DOHH2 (cell line): Measurements from ENCODE around the gene RNF13.

Experiments
- H3F3A ChIP-seq: fragments of 200-600 bp; sonication (generic), shearing (Covaris generic); 2 replicates; pipeline ENCODE4 v1.6.0; 2016; ENCODE audit warnings: antibody characterized with exemption, mild to moderate bottlenecking; ENCODE audit not compliant: control insufficient read depth, insufficient read depth
- H3K27ac ChIP-seq: fragments of 200-600 bp; sonication (generic); 2 replicates; pipeline ENCODE4 v1.5.1; 2014; ENCODE audit warnings: low read depth, mild to moderate bottlenecking, low read length, moderate library complexity
- H3K27me3 ChIP-seq: fragments of 200-600 bp; sonication (generic); 2 replicates; pipeline ENCODE4 v1.6.1; 2014; ENCODE audit warnings: mild to moderate bottlenecking, low read length, mixed read lengths; ENCODE audit not compliant: control insufficient read depth
- H3K36me3 ChIP-seq: fragments of 200-600 bp; sonication (generic); 2 replicates; pipeline ENCODE4 v1.6.1; 2014; ENCODE audit warnings: mild to moderate bottlenecking, low read length, moderate library complexity, mixed read lengths; ENCODE audit not compliant: control insufficient read depth
- H3K4me1 ChIP-seq: fragments of 200-600 bp; sonication (generic); 2 replicates; pipeline ENCODE4 v1.6.1; 2014; ENCODE audit warnings: mild to moderate bottlenecking, low read length, mixed read lengths; ENCODE audit not compliant: control insufficient read depth
- H3K4me2 ChIP-seq: fragments of 200-600 bp; sonication (generic); 2 replicates; pipeline ENCODE4 v1.6.0; 2014; ENCODE audit warnings: mild to moderate bottlenecking, low read length, moderate library complexity
- H3K4me3 ChIP-seq: fragments of 200-600 bp; sonication (generic); 2 replicates; pipeline ENCODE4 v1.5.1; 2014; ENCODE audit warnings: mild to moderate bottlenecking, low read length, mixed read lengths
- H3K79me2 ChIP-seq: fragments of 200-600 bp; sonication (generic); 2 replicates; pipeline ENCODE4 v1.6.1; 2014; ENCODE audit warnings: mild to moderate bottlenecking, low read length, mixed read lengths; ENCODE audit not compliant: control insufficient read depth
- H3K9me2 ChIP-seq: fragments of 200-600 bp; sonication (generic); replicated peaks from 2 replicates; pipeline ENCODE4 v1.6.1; 2014; ENCODE audit warnings: mild to moderate bottlenecking, low read length, mixed read lengths; ENCODE audit not compliant: control insufficient read depth
- H3K9me3 ChIP-seq: fragments of 200-600 bp; sonication (generic); 2 replicates; pipeline ENCODE4 v1.6.1; 2014; ENCODE audit warnings: antibody characterized with exemption, low read length, mixed read lengths; ENCODE audit not compliant: control insufficient read depth, insufficient read depth
- H4K20me1 ChIP-seq: fragments of 200-600 bp; sonication (generic); 2 replicates; pipeline ENCODE4 v1.6.0; 2014; ENCODE audit warnings: low read depth, mild to moderate bottlenecking, antibody characterized with exemption, low read length, moderate library complexity; ENCODE audit not compliant: control insufficient read depth, insufficient read depth
- EZH2phosphoT487 ChIP-seq: fragments of 200-600 bp; sonication (generic); IDR thresholded peaks from 2 replicates; pipeline ENCODE4 v1.6.1; 2017; ENCODE audit warnings: borderline replicate concordance, mild to moderate bottlenecking, antibody characterized with exemption, low read length, moderate library complexity, mixed read lengths
- TF ChIP-seq, protein P1 (sequence below): fragments of 200-600 bp; sonication (generic); IDR thresholded peaks from one replicate; pipeline ENCODE4 v1.5.1; 2014; ENCODE audit warnings: antibody characterized with exemption, mild to moderate bottlenecking, low read depth, low read length; ENCODE audit not compliant: poor library complexity, severe bottlenecking

Gene RNF13

DNA sequence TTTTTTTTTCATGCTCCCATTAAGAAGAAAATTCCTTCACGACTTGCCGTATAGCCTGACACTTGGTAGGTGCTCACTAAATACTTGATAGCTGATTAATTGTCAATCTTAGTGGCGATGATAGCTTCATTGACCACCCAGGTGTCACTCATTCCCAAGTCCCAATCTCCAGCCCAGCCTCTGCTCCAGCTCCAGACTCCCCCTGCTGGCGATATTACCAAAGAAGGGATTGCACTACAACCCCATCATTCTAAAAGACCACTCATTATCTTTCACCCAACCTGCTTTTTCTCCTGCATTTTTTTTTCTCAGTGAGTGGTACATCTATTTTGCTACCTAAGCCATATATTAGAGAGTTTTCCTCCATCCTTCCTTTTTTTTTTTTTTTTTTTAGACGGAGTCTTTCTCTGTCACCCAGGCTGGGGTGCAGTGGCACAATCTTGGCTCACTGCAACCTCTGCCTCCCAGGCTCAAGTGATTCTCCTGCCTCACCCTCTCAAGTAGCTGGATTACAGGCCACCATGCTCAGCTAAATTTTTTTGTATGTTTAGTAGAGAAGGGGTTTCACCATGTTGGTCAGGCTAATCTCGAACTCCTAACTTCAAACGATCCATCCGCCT, 41.3 kb upstream of the RNF13 start:
- no peaks in the 10 kb centered on the region for H3K36me3 ChIP-seq
- H3K4me2 ChIP-seq = no peak overlapping the region
- H3K79me2 ChIP-seq = no peaks in the 10 kb centered on the region
- H3K4me1 ChIP-seq = no peaks in the 10 kb centered on the region
- H3K9me2 ChIP-seq = no peaks in the 10 kb centered on the region
- H3K27me3 ChIP-seq = 0 out of 2 replicates have a peak, but pooled peaks cover 4% of the 10 kb centered on the region
- no peaks in the 10 kb centered on the region for H4K20me1 ChIP-seq
- H3K27ac ChIP-seq = no peak overlapping the region
- no peaks in the 10 kb centered on the region for H3F3A ChIP-seq
- H3K9me3 ChIP-seq = no peaks in the 10 kb centered on the region
- H3K4me3 ChIP-seq = no peak overlapping the region
- TF ChIP-seq, protein P1, sequence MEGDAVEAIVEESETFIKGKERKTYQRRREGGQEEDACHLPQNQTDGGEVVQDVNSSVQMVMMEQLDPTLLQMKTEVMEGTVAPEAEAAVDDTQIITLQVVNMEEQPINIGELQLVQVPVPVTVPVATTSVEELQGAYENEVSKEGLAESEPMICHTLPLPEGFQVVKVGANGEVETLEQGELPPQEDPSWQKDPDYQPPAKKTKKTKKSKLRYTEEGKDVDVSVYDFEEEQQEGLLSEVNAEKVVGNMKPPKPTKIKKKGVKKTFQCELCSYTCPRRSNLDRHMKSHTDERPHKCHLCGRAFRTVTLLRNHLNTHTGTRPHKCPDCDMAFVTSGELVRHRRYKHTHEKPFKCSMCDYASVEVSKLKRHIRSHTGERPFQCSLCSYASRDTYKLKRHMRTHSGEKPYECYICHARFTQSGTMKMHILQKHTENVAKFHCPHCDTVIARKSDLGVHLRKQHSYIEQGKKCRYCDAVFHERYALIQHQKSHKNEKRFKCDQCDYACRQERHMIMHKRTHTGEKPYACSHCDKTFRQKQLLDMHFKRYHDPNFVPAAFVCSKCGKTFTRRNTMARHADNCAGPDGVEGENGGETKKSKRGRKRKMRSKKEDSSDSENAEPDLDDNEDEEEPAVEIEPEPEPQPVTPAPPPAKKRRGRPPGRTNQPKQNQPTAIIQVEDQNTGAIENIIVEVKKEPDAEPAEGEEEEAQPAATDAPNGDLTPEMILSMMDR = peak; percentile 82
- TF ChIP-seq EZH2phosphoT487 = no peak

DNA sequence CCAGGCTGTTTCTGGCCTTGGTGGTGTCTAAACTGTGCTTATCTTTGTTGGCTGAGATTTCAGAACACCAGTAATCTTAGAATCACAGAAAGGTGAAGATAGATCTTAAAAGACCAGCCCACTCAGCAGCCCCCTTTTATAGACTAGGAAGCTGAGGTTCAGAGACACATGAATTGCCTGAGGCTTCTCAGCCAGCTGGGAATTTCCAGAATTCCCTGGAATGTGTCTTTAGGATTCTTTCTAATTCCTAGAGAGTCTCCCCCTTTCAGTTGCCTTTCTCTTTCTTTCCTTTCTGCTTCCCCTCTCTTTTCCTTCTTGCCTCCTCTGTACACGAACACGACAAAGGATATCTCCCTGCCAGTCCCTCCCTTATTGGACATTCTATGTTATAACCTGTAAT, 40.2 kb upstream of the RNF13 start:
- Histone ChIP-seq H3K27ac (no peak overlapping the region), H3K9me3 (no peaks in the 10 kb centered on the region), H3K9me2 (no peaks in the 10 kb centered on the region), H3K27me3 (0 out of 2 replicates have a peak, but pooled peaks cover 4% of the 10 kb centered on the region), H3K4me1 (no peaks in the 10 kb centered on the region), H3K4me3 (no peak overlapping the region), H3K4me2 (no peak overlapping the region), H3F3A (no peaks in the 10 kb centered on the region), H3K36me3 (no peaks in the 10 kb centered on the region), H4K20me1 (no peaks in the 10 kb centered on the region), H3K79me2 (no peaks in the 10 kb centered on the region)
- no peak for TF ChIP-seq EZH2phosphoT487
- TF ChIP-seq, protein P1 = no peak

DNA sequence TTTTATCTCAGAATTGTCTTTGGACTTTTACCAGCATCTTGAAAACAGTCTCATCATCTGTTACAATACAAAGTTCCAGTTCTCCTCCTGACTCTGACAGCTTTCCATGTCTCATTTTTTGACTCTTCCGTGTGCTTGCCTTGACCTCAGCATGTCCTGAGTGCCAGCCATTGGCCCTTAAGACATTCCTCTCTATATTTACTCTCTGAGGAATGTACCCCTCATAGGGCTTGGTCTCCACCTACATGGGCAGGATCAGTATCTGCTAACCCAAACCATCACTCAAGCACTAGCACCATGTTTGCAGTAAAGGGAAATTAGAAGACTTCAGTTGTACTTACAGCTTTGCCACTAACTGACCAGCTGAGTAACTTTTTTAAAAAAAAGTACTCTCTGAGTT, 36.8 kb upstream of the RNF13 start:
- H3K79me2 ChIP-seq = no peaks in the 10 kb centered on the region
- TF ChIP-seq, protein P1 = no peak
- no peak for TF ChIP-seq EZH2phosphoT487
- H3K27ac ChIP-seq = no peak overlapping the region
- peaks cover 15% of the 10 kb centered on the region for H3K4me1 ChIP-seq
- H3K36me3 ChIP-seq = no peaks in the 10 kb centered on the region
- H3K27me3 ChIP-seq = 0 out of 2 replicates have a peak, but pooled peaks cover 3% of the 10 kb centered on the region
- no peak overlapping the region for H3K4me3 ChIP-seq
- H3K9me2 ChIP-seq = no peaks in the 10 kb centered on the region
- H3K9me3 ChIP-seq = no peaks in the 10 kb centered on the region
- H3K4me2 ChIP-seq = no peak overlapping the region
- H4K20me1 ChIP-seq = no peaks in the 10 kb centered on the region
- H3F3A ChIP-seq = 0 out of 2 replicates have a peak, but pooled peaks cover 3% of the 10 kb centered on the region
